LNCaP clone FGC (cell line): Measurements from ENCODE around the gene NGRN.

Source experiments
- DNase-seq: peaks from one replicate; pipeline ENCODE4 v3.0.0-alpha.2; 2011; ENCODE audit warnings: low read depth
- H3K4me3 ChIP-seq: 2 replicates; pipeline ENCODE4 v1.5.1; 2011; ENCODE audit warnings: mild to moderate bottlenecking, low read depth, low read length, control low read depth
- TF ChIP-seq, protein P1 (sequence below): IDR thresholded peaks from 2 replicates; pipeline ENCODE4 v1.5.1; 2012; ENCODE audit warnings: mild to moderate bottlenecking; ENCODE audit not compliant: control insufficient read depth, insufficient read depth; ENCODE audit errors: extremely low read depth

The NGRN gene

DNA sequence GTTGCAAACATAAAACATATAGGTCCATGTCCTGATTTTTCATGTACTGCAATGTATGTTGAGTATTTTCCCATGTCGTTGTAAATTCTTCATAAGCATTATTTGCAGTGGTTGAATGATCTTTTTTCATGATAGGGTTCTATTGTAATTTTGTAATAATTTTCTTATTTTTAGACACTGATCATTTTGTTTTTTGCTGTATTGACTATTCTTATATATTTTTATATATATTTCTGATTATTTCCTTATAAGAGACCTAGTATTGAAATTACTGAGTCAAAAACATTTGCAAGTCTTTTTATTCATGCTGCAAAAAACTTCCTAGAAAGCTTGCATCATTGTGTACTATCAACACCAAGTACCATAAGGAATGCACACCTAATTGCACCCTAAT is 55.4 kb downstream of the NGRN start:
- H3K4me3 ChIP-seq, result no peak overlapping the region
- TF ChIP-seq, protein P1, sequence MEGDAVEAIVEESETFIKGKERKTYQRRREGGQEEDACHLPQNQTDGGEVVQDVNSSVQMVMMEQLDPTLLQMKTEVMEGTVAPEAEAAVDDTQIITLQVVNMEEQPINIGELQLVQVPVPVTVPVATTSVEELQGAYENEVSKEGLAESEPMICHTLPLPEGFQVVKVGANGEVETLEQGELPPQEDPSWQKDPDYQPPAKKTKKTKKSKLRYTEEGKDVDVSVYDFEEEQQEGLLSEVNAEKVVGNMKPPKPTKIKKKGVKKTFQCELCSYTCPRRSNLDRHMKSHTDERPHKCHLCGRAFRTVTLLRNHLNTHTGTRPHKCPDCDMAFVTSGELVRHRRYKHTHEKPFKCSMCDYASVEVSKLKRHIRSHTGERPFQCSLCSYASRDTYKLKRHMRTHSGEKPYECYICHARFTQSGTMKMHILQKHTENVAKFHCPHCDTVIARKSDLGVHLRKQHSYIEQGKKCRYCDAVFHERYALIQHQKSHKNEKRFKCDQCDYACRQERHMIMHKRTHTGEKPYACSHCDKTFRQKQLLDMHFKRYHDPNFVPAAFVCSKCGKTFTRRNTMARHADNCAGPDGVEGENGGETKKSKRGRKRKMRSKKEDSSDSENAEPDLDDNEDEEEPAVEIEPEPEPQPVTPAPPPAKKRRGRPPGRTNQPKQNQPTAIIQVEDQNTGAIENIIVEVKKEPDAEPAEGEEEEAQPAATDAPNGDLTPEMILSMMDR, result no peak
- no peak for DNase-seq
